NCI-H82 (cell line): ENCODE results near the gene TMEM151A.

ENCODE experiments used
- DNase-seq: peaks from one replicate; lab custom pipeline; 2025; lab: John Stamatoyannopoulos, UW

TMEM151A gene

GRCh38 chr11:66322732-66323427 is 31.2 kb downstream of the TMEM151A start:
- no peak for DNase-seq

DNA sequence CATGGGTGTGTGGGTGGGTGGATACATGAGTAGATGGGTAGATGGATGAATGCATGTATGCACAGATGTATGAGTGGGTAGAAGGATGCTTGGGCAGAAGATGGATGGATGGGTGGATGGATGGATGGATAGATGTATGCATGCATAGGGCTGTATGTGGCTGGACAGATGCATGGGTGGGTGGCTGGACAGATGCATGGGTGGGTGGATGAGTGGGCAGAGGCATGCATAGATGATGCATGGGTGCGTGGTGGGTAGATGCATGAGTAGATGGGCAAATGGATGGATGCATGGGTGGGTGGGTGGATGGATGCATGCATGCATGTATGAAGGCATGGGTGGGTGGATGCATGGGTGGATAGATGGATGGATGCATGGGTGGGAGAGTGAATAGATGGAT is 32.0 kb downstream of the TMEM151A start:
- no peak for DNase-seq

DNA sequence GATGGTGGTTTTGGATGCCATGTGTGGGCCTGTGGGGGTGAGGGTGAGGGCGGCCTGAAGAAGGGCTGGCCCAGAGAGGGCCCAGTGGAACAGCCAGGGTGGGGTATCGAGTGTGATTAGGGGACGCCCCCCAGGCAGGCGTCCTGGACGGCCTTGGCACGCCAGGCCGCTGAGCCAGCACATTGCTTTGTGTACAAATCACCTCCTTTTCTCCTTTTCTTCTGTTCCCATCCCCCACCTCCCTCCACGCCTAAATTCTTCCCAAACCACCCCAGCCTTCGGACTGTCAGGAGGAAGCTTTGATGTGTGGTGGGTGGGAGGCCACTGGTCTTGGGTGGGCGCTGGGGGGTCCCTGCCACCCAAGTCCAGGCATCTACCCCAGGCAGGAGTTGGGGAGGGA is 33.0 kb downstream of the TMEM151A start:
- no peak for DNase-seq

DNA sequence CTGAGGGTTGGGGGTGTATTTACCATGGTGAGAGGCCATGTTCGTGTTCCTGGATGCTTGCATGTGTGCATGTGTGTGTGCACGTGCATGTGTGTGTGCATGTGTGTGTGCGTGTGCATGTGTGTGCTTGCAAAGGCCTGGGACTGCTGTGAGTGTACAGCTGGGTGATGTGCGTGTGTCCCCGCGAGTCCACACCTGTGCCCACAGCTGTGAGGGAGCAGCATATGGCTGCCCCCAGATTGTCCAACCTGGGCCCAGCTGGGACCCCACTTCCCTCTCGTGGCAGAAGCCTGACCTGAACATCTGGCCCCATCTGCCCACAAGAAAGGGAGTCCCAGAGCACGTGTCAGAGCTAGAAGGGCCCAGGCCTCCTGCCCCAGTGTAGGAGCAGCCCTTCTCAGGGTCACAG is 33.6 kb downstream of the TMEM151A start:
- DNase-seq: peak; percentile 38

GRCh38 chr11:66326261-66327111 is 34.8 kb downstream of the TMEM151A start:
- no peak for DNase-seq

DNA sequence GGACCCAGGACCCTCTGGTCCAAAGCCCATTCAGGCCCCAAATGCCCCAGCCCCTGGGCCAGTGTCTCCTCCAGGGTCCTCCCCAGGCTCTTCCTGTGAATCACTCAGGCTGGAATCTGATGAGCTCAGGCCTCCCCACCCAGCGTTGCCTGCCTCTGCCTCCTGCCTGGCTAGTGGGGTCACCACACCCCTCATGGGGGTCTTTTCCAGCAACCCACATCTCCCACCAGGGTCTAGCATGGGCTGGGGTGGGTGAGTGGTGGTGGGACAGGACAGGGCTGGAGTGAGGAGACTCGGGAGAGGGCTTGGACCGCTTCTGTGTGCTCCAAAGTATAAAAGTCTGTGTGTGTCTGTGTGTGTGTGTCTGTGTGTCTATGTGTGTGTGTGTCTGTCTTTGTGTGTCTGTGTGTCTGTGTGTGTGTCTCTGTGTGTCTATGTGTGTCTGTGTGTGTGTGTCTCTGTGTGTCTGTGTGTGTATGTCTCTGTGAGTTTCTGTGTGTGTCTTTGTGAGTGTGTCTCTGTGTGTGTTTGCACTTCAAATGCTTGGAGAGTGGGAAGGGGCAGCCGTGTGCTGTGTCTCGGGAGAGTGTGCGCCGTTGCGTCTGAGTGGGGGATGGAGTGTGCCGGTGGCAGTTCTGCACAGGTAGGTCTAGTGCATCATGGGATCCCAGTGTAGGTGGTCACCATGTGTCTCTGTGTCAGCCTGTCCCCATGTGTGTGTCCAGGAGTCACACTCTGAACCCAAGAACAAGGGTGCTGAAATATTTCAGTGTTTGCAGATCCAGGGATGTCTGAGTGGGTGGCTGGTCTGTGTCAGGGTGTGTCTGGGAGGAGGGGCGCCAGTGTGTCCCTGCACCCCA is 35.7 kb downstream of the TMEM151A start:
- no peak for DNase-seq

DNA sequence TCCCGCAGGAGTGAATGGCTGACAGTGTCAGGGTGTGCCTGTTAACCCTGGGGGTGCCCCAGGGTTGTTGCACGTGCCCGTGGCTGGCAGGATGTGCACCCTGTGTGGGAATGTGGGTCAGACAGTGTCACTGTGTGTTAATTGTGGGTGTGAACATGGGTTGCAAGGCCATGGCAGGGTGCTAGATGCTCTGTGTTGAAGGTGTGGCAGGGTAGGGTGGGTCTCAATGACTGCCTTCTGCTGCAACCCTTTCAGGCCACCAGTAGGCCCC is 36.3 kb downstream of the TMEM151A start:
- DNase-seq: no peak

- DNase-seq: peak; percentile 85
Measured at GRCh38 chr11:66328302-66329144, 36.8 kb downstream of the TMEM151A start.

DNA sequence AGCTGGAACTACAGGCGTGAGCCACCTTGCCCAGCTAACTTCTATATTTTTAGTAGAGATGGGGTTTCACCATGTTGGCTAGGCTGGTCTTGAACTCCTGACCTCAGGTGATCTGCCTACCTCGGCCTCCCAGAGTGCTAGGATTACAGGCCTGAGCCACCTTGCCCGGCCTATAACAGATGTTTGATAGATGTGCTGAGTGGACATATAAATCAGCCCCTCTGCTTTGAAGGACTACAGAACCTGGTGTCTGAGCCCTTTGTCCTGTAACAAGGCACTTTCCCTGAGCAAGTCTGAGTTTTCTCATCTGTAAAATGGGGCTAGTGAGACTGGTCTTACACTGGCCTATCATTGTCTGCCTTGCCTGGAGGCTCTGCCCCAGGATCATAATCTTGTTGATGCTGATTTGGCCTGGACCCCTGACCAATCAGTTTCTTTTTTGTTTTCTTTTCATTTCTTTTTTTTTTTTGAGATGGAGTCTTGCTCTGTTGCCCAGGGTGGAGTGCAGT is 37.5 kb downstream of the TMEM151A start:
- no peak for DNase-seq

GRCh38 chr11:66330931-66331330 is 39.2 kb downstream of the TMEM151A start:
- DNase-seq: no peak

GRCh38 chr11:66331542-66332370 is 40.1 kb downstream of the TMEM151A start:
- no peak for DNase-seq

GRCh38 chr11:66332371-66333219 is 40.9 kb downstream of the TMEM151A start:
- no peak for DNase-seq

DNA sequence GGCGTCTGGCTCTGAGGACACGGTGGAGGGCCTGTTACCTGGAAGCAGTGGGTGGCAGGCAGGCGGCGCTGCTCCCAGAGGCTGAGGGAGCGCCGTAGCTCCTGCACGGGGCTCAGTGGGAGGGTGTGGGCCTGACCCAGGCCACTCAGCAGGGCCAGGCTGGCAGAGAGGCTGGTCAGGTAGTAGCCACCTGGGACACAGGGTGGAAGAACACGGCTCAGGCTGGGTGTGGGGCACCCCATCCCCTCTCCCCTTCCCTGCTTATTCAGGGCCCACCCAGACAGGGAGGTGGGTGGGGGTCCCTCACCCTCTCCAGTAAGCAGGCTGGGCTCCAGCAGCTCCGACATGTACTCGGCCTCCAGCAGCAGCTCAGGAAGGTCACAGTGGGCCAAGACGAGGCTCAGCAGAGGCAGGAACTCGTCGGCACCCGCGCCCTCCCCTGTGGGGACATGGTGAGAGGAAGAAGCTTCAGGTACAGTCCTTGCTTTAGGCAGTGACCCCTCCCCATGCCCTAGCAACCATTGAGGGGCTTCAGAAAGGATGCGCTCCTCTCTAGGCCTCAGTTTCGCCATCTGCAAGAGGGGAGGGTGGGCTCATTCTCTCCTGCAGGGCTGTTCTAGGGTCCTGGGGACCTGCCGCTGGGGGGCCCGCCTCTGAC is 41.7 kb downstream of the TMEM151A start:
- DNase-seq: no peak

GRCh38 chr11:66333896-66334604 is 42.4 kb downstream of the TMEM151A start:
- DNase-seq: no peak

DNA sequence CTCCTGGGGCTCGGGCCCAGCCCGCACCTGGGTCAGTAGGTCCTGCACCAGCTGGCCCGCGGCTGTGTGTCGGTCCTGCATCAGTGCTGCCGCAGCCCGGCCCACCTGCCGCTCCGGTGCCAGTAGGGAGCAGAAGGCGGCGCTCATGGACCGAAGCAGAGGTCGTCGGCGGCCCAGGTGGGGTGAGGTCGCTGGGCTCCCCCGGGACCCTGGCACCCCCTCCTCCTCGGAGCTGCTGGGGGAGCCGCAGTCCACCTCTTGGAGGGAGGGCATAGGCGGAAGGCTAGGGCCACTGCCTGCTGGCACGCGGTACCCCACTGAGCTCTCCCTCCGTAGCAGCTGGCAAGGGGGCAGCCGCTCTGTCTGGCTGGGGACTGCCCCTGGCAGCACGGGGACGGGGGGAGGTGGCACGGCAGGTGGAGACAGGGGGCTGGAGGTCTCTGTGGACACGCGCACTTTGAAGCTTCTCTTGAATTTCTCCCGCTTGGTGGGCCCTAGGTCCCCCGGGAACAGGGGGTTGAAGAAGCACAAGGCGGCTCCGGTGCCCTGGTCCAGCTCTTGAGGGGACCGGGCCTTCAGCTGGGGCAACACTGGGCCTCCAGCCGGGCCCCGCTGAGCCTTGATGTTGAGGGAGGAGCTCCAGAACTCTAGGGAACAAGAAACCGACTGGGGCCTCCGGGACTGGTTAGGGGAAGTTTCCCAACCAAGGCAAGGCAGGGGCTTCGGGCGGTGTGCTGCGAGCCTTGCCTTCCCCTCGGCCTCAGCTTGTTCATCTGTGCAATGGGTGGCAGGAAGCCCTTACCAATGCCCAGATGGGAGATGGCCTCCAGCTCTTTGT is 43.1 kb downstream of the TMEM151A start:
- no peak for DNase-seq

DNA sequence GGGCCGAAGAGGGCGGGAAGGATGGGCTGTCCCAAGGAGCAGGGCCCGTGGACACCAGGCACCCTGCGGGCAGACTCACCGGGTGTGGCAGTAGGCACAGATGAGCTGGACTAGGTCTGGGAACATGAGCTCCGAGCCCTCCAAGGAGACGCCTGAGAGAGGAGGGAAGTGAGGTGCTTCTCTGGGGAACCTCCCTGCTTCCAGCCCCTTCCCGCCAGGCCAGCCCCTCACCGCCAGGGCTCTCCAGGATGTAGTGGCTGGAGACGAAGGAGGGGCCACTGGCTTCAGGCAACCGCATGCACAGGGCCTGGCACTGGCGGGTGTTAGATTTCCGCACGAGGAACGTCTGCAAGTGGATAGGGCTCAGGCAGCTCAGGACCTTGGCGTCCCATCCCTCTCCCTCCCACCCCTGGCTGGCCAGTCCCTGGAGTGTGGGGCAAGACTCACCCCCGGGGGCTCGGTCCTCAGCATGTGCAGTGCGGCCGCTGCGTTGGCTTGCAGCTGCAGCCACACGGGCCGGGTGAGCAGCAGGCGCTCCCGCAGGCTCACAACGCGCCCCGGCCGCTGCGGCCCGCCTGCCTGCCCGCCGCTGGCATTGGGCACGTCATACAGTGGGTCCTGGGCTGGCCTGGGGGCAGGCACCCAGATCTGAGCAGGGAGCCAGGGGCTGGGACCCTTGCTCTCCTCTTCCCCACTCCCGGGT is 44.0 kb downstream of the TMEM151A start:
- DNase-seq: no peak
